HK-2 (cell line): Measurements from ENCODE around the gene RHOU.
"Not testable (repeated sequence)": the region's sequence is repeated elsewhere in the genome, so short reads cannot be mapped to it uniquely, and the experiment has no call there.

Experiments
- DNase-seq: peaks from one replicate; pipeline ENCODE4 v3.0.0-alpha.2; 2018; ENCODE audit not compliant: unreplicated experiment

Gene RHOU

GRCh38 chr1:228758447-228758846 is 23.2 kb downstream of the RHOU start:
- DNase-seq: no peak

- no peak for DNase-seq
These were observed 25.7 kb downstream of the RHOU start for GRCh38 chr1:228760979-228761378.

DNA sequence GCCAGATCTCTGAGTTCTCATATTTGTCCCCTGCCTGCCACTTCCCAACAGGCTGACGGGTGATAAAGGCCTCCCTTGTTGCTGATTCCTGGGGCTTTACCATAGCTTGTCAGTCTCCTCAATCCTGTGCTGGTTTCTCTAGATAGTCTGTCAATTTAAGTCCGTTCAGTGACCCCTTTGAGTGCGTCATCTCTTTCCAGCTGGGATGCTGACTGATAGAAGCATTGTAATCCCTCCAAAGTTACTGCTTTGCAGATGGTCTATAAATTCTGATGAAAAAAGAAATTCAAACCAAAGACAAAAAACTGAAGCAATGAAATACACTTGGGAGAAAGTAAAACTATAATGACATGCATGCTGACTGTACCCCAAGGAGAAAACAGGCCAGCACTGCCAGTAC is 28.3 kb downstream of the RHOU start:
- no peak for DNase-seq

DNA sequence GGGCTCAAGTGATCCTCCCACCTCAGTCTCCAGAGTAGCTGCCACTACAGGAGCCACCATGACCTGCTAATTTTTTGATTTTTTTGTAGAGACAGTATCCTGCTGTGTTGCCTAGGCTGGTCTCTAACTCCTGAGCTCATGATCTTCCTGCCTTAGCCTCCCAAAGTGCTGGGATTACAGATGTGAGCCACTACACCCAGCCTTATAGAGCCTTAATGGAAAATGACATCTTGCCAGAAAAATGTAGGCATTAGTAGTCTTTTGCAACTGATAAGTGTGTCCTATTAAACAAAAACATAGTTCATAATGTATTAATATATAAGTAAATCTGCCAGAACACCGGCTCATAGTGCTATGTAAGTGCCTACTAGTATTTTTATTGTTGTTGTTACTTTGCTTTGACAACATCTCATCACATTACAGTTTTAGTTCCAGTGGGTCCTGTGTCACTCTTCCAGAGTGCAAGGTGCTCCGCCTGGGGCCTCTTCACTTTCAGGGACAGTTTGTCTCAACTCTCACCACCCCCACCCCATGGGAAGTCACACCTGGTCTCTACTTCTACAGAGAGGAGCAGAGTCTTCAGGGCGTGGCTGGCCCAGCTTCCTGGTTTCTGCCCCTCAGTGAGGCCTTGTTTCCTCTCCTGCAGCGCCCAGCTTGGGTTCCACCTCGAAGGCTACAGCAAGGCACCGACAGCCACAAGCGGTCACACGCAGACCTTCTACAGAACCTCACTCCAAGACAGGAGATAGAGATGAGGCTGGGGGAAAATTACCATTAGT is 30.1 kb downstream of the RHOU start:
- DNase-seq: no peak

GRCh38 chr1:228766788-228767187 is 31.5 kb downstream of the RHOU start:
- DNase-seq: no peak

DNA sequence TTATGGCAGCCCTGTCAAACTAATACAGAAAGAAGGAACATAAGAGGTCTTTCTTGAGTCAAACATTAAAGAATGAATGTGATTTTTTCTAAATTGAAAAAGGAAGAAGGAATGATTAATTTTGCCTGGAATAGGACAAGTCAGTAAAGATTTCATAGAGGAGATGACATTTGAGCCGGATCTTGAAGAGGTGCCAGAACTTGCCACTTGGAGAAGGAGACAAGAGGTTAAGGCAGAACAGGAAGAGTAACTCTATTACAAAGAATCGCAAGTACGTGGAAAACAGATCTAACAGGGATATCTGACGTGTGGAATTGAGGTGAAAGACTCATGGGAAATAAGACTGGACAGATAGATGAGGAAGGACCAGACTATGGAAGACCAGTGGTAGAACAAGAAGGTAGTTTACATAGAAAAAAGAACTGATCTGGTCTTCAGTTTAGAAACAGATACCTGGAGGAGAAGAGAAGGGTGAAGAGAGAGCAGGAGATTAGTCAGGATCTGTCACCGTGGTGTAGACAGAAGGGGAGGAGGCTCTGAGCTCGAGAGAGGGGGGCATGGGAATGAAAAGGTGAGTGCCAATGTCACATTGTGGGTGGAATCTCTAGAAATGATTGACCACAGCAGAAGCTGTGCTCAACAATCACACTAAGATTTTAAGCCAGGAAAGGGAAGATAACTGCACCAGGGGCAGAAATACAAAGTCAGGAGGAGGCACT is 32.5 kb downstream of the RHOU start:
- no peak for DNase-seq

- no peak for DNase-seq
These were observed 33.2 kb downstream of the RHOU start for GRCh38 chr1:228768355-228769000.

GRCh38 chr1:228770779-228771223 is 35.5 kb downstream of the RHOU start:
- DNase-seq: no peak

GRCh38 chr1:228772516-228773212 is 37.4 kb downstream of the RHOU start:
- no peak for DNase-seq

GRCh38 chr1:228775946-228776345 is 40.7 kb downstream of the RHOU start:
- DNase-seq: not testable (repeated sequence)

DNA sequence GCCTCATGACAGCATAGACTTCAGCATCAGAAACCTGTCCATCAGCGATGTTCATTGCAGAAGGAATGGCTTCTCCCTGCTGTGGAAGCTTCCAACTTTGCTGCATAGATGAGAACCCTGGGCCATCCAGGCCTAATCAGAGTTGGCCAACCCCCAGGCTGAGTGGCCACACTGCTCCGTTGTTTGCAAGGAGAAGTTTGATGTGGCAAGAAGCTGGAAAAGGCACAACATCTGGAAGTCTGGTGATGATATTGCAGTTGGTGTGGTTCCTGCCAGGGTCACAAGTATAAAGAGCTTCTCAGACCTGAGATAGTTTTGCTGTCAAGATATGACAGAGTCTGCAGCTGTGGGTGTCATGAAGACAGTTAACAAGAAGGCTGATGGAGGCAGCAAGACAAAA is 41.2 kb downstream of the RHOU start:
- DNase-seq: no peak

GRCh38 chr1:228777236-228777635 is 42.0 kb downstream of the RHOU start:
- DNase-seq: no peak

DNA sequence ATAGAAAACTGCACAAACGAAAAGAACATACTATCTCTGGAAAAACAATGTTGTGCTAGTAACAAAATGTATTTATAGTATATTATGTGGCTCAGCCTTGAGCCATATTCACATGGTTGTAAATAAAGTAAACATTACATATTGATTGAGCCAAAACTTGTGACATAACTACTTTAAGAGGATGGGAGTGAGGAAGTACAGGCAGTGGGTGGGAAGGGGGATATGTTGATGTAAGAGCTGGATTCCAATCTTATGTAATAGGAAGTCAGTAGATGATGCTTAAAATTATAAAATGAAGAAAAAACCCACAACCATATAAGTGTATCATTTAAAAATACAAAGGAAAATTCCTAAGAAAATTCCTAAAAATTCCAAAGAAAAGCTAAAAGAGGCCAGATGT is 42.7 kb downstream of the RHOU start:
- DNase-seq: no peak

DNA sequence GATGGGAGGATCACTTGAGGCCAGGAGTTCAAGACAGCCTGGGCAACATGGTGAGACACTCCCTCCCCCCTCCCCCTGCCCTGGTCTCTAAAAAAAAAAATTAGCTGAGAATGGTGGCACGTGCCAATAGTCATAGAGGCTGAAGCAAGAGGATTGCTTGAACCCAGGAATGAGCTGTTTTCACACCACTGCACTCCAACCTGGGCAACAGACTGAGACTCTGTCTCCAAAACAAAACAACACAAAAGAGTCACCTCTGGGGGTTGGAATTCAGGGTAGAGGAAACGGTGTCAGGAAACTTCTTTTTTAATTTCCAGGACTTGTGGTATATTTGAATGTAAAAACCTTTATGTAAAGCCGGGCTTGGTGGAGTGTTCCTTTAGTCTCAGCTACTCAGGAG is 43.2 kb downstream of the RHOU start:
- DNase-seq: no peak

DNA sequence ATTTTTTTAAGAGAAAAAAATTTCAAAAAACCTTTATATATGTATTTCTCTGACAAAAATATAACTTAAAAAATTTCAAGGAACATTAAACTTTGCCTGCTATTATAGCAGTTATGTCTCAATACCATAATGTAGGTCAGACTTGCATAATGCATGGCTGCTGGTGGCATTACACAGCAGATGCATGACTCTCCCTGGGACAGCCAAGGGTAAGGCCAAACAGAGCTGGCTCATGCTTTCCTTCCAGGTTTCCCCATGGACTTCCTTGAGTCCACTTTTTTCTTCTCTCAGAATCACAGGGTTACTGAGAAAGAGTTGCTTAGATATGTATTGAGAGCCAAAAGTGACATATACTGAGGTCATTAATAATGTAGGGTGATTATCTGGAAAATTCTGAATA is 43.7 kb downstream of the RHOU start:
- no peak for DNase-seq

- DNase-seq: no peak
These were observed 46.0 kb downstream of the RHOU start for GRCh38 chr1:228781161-228781808.

DNA sequence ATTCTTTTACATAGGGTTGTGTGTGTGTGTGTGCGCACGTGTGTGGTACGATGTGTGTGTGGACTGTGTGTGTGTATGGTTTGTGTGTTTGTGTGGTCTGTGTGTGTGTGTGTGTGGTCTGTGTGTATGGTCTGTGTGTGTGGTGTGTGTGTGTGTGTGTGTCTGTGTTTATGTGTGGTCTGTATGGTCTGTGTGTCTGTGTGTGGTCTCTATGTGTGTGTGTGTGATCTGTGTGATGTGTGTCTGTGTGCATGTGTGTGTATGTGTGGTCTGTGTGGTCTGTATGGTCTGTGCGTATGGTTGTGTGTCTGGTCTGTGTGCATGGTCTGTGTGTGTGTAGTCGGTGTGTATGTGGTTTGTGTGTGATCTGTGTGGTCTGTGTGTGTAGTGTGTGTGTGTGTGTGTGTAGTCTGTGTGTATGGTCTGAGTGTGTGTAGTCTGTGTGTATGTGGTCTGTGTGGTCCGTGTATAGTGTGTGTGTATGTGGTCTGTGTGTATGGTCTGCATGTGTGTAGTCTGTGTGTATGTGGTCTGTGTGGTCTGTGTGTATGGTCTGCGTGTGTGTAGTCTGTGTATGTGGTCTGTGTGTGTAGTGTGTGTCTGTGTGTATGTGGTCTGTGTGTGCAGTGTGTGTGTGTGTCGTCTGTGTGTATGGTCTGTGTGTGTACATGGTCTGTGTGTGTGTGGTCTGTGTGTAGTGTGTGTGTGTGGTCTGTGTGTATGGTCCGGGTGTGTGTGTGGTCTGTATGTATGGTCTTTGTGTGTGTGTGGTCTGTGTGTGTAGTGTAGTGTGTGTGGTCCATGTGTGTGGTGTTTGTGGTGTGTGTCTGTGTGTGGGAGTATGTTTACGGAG is 46.8 kb downstream of the RHOU start:
- no peak for DNase-seq

DNA sequence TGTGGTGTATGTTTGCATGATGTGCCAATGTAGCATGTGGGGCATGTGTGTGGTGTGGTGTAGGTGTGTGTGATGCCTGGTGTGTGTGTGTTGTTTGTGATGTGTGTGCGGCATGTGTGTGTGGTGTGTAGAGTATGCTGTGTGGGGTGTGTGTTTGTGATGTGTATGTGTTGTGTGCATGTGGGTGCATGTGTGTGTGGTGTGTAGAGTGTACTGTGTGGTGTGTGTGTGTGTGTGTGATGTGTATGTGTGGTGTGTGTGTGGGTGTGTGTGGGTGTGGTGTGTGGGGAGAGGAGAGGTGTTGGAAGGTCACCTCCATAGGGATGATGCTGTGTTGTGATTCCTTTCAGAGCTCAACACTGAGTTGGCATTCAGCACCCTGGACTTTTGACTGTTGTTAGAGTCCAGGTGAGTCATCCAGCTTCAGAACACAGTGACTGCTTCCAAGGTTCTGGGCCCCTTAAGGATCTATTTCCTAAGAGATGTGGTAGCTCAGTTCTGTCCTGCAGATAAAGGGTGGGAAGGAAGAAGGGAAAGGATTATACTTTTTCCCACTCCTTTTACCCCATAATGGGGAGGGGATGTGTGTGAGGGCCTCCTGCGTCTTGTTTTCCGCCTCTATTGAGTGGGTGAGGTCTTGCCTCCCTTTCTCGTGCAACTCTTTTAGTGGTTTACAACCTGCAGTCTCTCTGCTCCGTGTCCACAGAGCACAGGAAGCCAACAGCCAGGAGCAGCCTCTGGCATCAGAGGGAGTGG is 47.6 kb downstream of the RHOU start:
- DNase-seq: no peak

DNA sequence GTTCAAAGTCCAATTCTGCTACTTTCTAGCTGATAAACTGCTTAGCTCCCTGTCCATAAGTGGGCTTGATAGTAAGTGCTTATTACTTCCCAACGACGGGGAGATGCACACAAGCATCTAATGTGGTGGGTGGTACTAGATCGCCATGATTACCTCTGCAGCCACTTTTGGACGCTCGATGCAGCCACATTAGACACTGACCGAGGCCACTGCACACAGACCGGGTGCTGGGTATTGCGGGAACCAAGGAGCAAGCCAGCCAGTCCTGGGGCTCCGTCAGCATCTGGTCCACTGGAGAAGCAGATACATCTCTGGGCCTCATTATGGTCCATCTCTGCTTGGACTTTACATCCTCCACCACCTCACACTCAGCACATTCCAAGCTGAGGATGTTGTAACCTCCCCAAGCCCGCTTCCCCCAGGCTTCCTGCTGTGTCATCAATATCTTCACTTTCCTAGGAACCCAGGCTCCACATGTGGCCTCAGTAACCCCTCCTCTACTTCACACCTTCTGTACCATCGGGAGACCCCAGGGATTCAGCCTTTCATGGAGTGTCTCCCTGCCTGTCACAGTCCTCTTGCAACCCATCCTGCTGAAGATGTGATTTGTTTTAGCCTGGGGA is 48.2 kb downstream of the RHOU start:
- no peak for DNase-seq

DNA sequence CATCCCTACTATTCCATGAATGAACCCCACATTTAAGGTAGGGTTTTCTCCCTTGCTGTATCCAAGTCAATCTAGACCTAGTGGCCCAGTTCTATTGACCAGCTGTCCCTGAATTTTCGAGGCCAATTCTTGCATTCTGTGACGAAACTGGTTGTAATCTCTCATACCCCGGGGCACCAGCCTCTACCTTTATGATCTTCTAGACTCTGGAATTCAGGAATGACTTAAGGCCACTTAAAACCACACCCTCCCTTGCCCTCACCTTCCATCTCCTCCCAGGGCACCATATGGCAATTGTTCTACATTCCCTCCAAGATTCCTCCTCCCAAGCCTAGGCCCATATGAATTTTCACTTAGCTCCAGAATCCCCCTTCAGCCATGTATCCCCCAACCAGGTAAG is 48.9 kb downstream of the RHOU start:
- no peak for DNase-seq
